HEK293 (cell line): ENCODE results near the gene BEST2.

ENCODE experiments used
- CTCF ChIA-PET: fragments of 350-600 bp; formaldehyde crosslinking; extraction: SDS; loops from one replicate; lab custom pipeline; 2021; ENCODE audit warnings: antibody characterized with exemption; lab: Yijun Ruan, JAX
- POLR2A ChIA-PET: fragments of 300-600 bp; formaldehyde crosslinking; extraction: SDS; loops from one replicate; lab custom pipeline; 2020; ENCODE audit warnings: antibody characterized with exemption, inconsistent platforms; lab: Yijun Ruan, JAX
- H3K27ac ChIP-seq: fragments of 200-500 bp; sonication (Bioruptor generic); 2 replicates; pipeline ENCODE4 v1.5.1; 2014; ENCODE audit warnings: low read depth, low read length, control low read depth, inconsistent platforms; ENCODE audit errors: extremely low read depth
- H3K36me3 ChIP-seq, 2 experiments: fragments of 200-500 bp in 1 of 2; sonication (Bioruptor generic) in 1 of 2; 1 replicate in 1 of 2; 2 replicates in 1 of 2; pipeline ENCODE4 v1.5.1; 2014 to 2017; ENCODE audit warnings: inconsistent platforms in 2 of 2, low read length in 2 of 2; ENCODE audit not compliant: control insufficient read depth in 2 of 2, insufficient read depth in 1 of 2
- H3K4me1 ChIP-seq: fragments of 200-500 bp; sonication (Bioruptor generic); 2 replicates; pipeline ENCODE4 v1.5.1; 2014; ENCODE audit warnings: mild to moderate bottlenecking, low read length, inconsistent platforms; ENCODE audit not compliant: control insufficient read depth, insufficient read depth
- H3K4me3 ChIP-seq: 2 replicates; pipeline ENCODE4 v1.5.1; 2011; ENCODE audit warnings: low read depth, mild to moderate bottlenecking, control low read depth, low read length, moderate library complexity
- H3K9me3 ChIP-seq: fragments of 200-500 bp; sonication (Bioruptor generic); 2 replicates; pipeline ENCODE4 v1.5.1; 2014; ENCODE audit warnings: low read depth, low read length, inconsistent platforms; ENCODE audit not compliant: control insufficient read depth, insufficient read depth
- ATF2 ChIP-seq: fragments of 450-650 bp; formaldehyde crosslinking; IDR thresholded peaks from 2 replicates; pipeline ENCODE4 v1.5.1; 2016; ENCODE audit warnings: missing biosample characterization, missing genetic modification characterization, low read depth
- REST ChIP-seq: fragments of 450-650 bp; formaldehyde crosslinking; IDR thresholded peaks from 2 replicates; pipeline ENCODE4 v1.5.1; 2016; ENCODE audit warnings: missing biosample characterization, missing genetic modification characterization
- WT1 ChIP-seq: fragments of 450-650 bp; formaldehyde crosslinking; IDR thresholded peaks from 2 replicates; pipeline ENCODE4 v1.5.1; 2016; ENCODE audit warnings: missing biosample characterization, missing genetic modification characterization
- YY1 ChIP-seq: fragments of 450-650 bp; formaldehyde crosslinking; IDR thresholded peaks from 2 replicates; pipeline ENCODE4 v1.5.1; 2018; ENCODE audit warnings: missing biosample characterization, missing genetic modification characterization
- ZBTB26 ChIP-seq: fragments of 450-650 bp; formaldehyde crosslinking; optimal IDR thresholded peaks from 2 replicates; pipeline ENCODE3; 2016; ENCODE audit warnings: missing biosample characterization, mild to moderate bottlenecking, missing genetic modification characterization
- ZNF10 ChIP-seq: fragments of 450-650 bp; formaldehyde crosslinking; IDR thresholded peaks from 2 replicates; pipeline ENCODE4 v1.5.1; 2017; ENCODE audit warnings: missing biosample characterization, missing genetic modification characterization
- ZNF114 ChIP-seq: fragments of 450-650 bp; formaldehyde crosslinking; IDR thresholded peaks from 2 replicates; pipeline ENCODE4 v1.5.0; 2017; ENCODE audit warnings: missing biosample characterization, missing genetic modification characterization
- ZNF140 ChIP-seq: fragments of 450-650 bp; formaldehyde crosslinking; IDR thresholded peaks from 2 replicates; pipeline ENCODE4 v1.5.1; 2016; ENCODE audit warnings: missing biosample characterization, missing genetic modification characterization
- ZNF18 ChIP-seq: fragments of 450-650 bp; formaldehyde crosslinking; IDR thresholded peaks from 2 replicates; pipeline ENCODE4 v1.5.1; 2016; ENCODE audit warnings: missing biosample characterization, missing genetic modification characterization
- ZNF221 ChIP-seq: fragments of 450-650 bp; formaldehyde crosslinking; IDR thresholded peaks from 2 replicates; pipeline ENCODE4 v1.5.1; 2017; ENCODE audit warnings: missing biosample characterization, missing genetic modification characterization, borderline replicate concordance
- ZNF274 ChIP-seq, 2 experiments: fragments of 200-500 bp in 1 of 2; fragments of 450-650 bp in 1 of 2; sonication (Bioruptor generic) in 1 of 2; formaldehyde crosslinking in 1 of 2; IDR thresholded peaks; 2 replicates each; pipeline versions ENCODE4 v1.5.1 to v1.6.1; 2014 to 2016; ENCODE audit warnings: borderline replicate concordance in 1 of 2, inconsistent platforms in 1 of 2, low read length in 1 of 2, missing biosample characterization in 1 of 2, missing genetic modification characterization in 1 of 2
- ZNF354C ChIP-seq: fragments of 450-650 bp; formaldehyde crosslinking; IDR thresholded peaks from 2 replicates; pipeline ENCODE4 v1.5.1; 2016; ENCODE audit warnings: missing biosample characterization, missing genetic modification characterization, low read depth, borderline replicate concordance
- ZNF362 ChIP-seq: fragments of 450-650 bp; formaldehyde crosslinking; IDR thresholded peaks from 2 replicates; pipeline ENCODE4 v1.5.1; 2016; ENCODE audit warnings: missing biosample characterization, missing genetic modification characterization
- ZNF404 ChIP-seq: fragments of 450-650 bp; formaldehyde crosslinking; IDR thresholded peaks from 2 replicates; pipeline ENCODE4 v1.5.1; 2017; ENCODE audit warnings: missing biosample characterization, missing genetic modification characterization
- ZNF514 ChIP-seq: fragments of 450-650 bp; formaldehyde crosslinking; IDR thresholded peaks from 2 replicates; pipeline ENCODE4 v1.5.1; 2016; ENCODE audit warnings: missing biosample characterization, missing genetic modification characterization
- ZNF530 ChIP-seq: fragments of 450-650 bp; formaldehyde crosslinking; IDR thresholded peaks from 2 replicates; pipeline ENCODE4 v1.5.1; 2016; ENCODE audit warnings: low read depth, missing biosample characterization, missing genetic modification characterization
- ZNF548 ChIP-seq: fragments of 450-650 bp; formaldehyde crosslinking; IDR thresholded peaks from 2 replicates; pipeline ENCODE4 v1.5.1; 2016; ENCODE audit warnings: missing biosample characterization, missing genetic modification characterization
- ZNF560 ChIP-seq: fragments of 450-650 bp; formaldehyde crosslinking; IDR thresholded peaks from 2 replicates; pipeline ENCODE4 v1.5.1; 2017; ENCODE audit warnings: missing biosample characterization, missing genetic modification characterization, borderline replicate concordance
- ZNF561 ChIP-seq: fragments of 450-650 bp; IDR thresholded peaks from 2 replicates; pipeline ENCODE4 v1.5.1; 2018; ENCODE audit warnings: missing biosample characterization, missing genetic modification characterization, borderline replicate concordance
- ZNF596 ChIP-seq: fragments of 450-650 bp; IDR thresholded peaks from 2 replicates; pipeline ENCODE4 v1.5.0; 2018; ENCODE audit warnings: missing biosample characterization, mild to moderate bottlenecking, missing genetic modification characterization, moderate library complexity
- ZNF670 ChIP-seq: fragments of 450-650 bp; formaldehyde crosslinking; IDR thresholded peaks from 2 replicates; pipeline ENCODE4 v1.5.1; 2016; ENCODE audit warnings: missing biosample characterization, missing genetic modification characterization, low read depth
- ZNF701 ChIP-seq: fragments of 450-650 bp; formaldehyde crosslinking; IDR thresholded peaks from 2 replicates; pipeline ENCODE4 v1.5.1; 2016; ENCODE audit warnings: missing biosample characterization, missing genetic modification characterization
- ZNF707 ChIP-seq: fragments of 450-650 bp; formaldehyde crosslinking; IDR thresholded peaks from 2 replicates; pipeline ENCODE4 v1.5.1; 2016; ENCODE audit warnings: missing biosample characterization, missing genetic modification characterization
- ZNF76 ChIP-seq: fragments of 450-650 bp; formaldehyde crosslinking; IDR thresholded peaks from 2 replicates; pipeline ENCODE4; 2016; ENCODE audit warnings: low read depth, missing biosample characterization, missing genetic modification characterization, borderline replicate concordance
- ZNF837 ChIP-seq: fragments of 450-650 bp; formaldehyde crosslinking; IDR thresholded peaks from 2 replicates; pipeline ENCODE4 v1.5.1; 2016; ENCODE audit warnings: missing biosample characterization, missing genetic modification characterization

The BEST2 gene

GRCh38 chr19:12791345-12792050 is 39.9 kb downstream of the BEST2 start, which contains the start of gene JUNB (continued):
- TF ChIP-seq ZNF701 (tag by site-specific recombination), result no peak
- TF ChIP-seq ZNF404, result no peak
- no peak for TF ChIP-seq ZNF221 (tag by site-specific recombination)
- TF ChIP-seq ZNF561 (tag by site-specific recombination), result peak; percentile 37; the same call in 1 of the 2 replicates
- TF ChIP-seq ZNF548, result no peak
- no peak for TF ChIP-seq ZNF140 (tag by site-specific recombination)
- no peak; the same call in 1 of the 2 replicates for TF ChIP-seq ZNF18
- 0 out of 2 replicates have a peak, but pooled peaks have one; percentile 34 for TF ChIP-seq ZNF837
- TF ChIP-seq ZNF114 (tag by site-specific recombination), result no peak
- TF ChIP-seq, all 188 proteins: peak for 67

- peaks cover 3 to 5% of the 10 kb centered on the region in 2 experiments; a peak in 2 of 3 replicates for H3K36me3 ChIP-seq
- H3K4me3 ChIP-seq, result peak overlapping the region; percentile 43
- H3K4me1 ChIP-seq, result peaks cover 21% of the 10 kb centered on the region
- peak overlapping the region; percentile 58; the same call in 1 of the 2 replicates for H3K27ac ChIP-seq
- H3K9me3 ChIP-seq, result no peaks in the 10 kb centered on the region
- ChIA-PET CTCF (interaction anchor here (0.6 to 16.5 kb wide), 4 partner anchors 15 to 75 kb away, joined by 4 to 386 read pairs (median 119); partner anchors contain the start of gene HOOK2), POLR2A (interaction anchor here (0.8 to 3.6 kb wide), 21 partner anchors 9 to 141 kb away, joined by 3 to 42 read pairs (median 4); partner anchors contain the start of genes DHPS, DNASE2, FARSA and PRDX2)
- TF ChIP-seq ZNF354C (tag by site-specific recombination) (no peak), ZNF596 (tag by site-specific recombination) (no peak), YY1 (tag by site-specific recombination) (peak; percentile 56; the same call in 1 of the 2 replicates), ZNF10 (tag by site-specific recombination) (peak; percentile 90), ZNF707 (tag by site-specific recombination) (no peak), WT1 (tag by site-specific recombination) (no peak), ZNF670 (tag by site-specific recombination) (no peak), REST (no peak), ATF2 (tag by site-specific recombination) (no peak), ZNF530 (tag by site-specific recombination) (no peak), ZNF561 (tag by site-specific recombination) (no peak), ZNF76 (tag by site-specific recombination) (peak; percentile 43; the same call in 1 of the 2 replicates), ZNF514 (tag by site-specific recombination) (no peak), ZNF362 (tag by site-specific recombination) (no peak), ZNF274 (IDR thresholded peaks at IDR 0.05; ENCODE audit: low read length) (no peak), ZNF274 (tag by site-specific recombination; IDR thresholded peaks at IDR 0.05; ENCODE audit: borderline replicate concordance) (no peak), ZBTB26 (tag by site-specific recombination) (peak; percentile 95), ZNF560 (tag by site-specific recombination) (no peak)
Observed at GRCh38 chr19:12792051-12792852, 40.7 kb downstream of the BEST2 start.
